ENCODE data around the gene RAB17. TPM values are rescaled to one million over a fixed set of nuclear protein-coding genes. Genes with fewer than 3 reads are reported as not detected.

RAB17 gene
- total and polyA plus RNA-seq, 2 experiments from 2014 or later, result 58.3 to 99.1 TPM

GRCh38 chr2:237591141-237591881 lies 777 bp upstream of the RAB17 start:
- no peaks in the 10 kb centered on the region for H3K9me3 ChIP-seq (ENCODE audit: low read depth)
- DNase-seq (ENCODE audit: low spot score), result peak; percentile 78
- H3K27ac ChIP-seq, result peak overlapping the region; percentile 94
- peaks cover 39% of the 10 kb centered on the region for H3K4me1 ChIP-seq (ENCODE audit: insufficient read depth)
- H3K4me3 ChIP-seq, result no peak overlapping the region
- H4K20me1 ChIP-seq (ENCODE audit: insufficient read depth, poor library complexity, severe bottlenecking), result no peaks in the 10 kb centered on the region
- peak overlapping the region; percentile 72 for H3K4me2 ChIP-seq
- H3K9me2 ChIP-seq (replicated peaks; ENCODE audit: insufficient read depth), result no peaks in the 10 kb centered on the region
- no peaks in the 10 kb centered on the region for H3K27me3 ChIP-seq
- TF ChIP-seq EZH2phosphoT487 (IDR thresholded peaks at IDR 0.05; ENCODE audit: low read depth, severe bottlenecking, unreplicated experiment) (no peak), EZH2 (IDR thresholded peaks at IDR 0.05; ENCODE audit: borderline replicate concordance) (no peak), CTCF (IDR thresholded peaks at IDR 0.05; ENCODE audit: poor library complexity) (no peak)
- peak overlapping the region; percentile 9 for H2AFZ ChIP-seq
- H3K79me2 ChIP-seq, result peaks cover 33% of the 10 kb centered on the region
- H3K36me3 ChIP-seq (replicated peaks; ENCODE audit: insufficient read depth, low read depth), result no peaks in the 10 kb centered on the region
- WGBS (ENCODE audit: low lambda C conversion rate, missing lambda C conversion rate), result 63% methylated on average over 19 of the region's 19 CpGs

- H3K4me3 ChIP-seq, result no peak overlapping the region
These were observed 2.4 kb downstream of the RAB17 start for GRCh38 chr2:237588044-237588696.

GRCh38 chr2:237585590-237586221 lies 4.8 kb downstream of the RAB17 start:
- DNase-seq (ENCODE audit: low spot score), result no peak
- H3K4me3 ChIP-seq, result no peak overlapping the region
- no peak overlapping the region for H3K4me2 ChIP-seq
- no peak overlapping the region for H2AFZ ChIP-seq
- no peaks in the 10 kb centered on the region for H3K9me2 ChIP-seq (replicated peaks; ENCODE audit: insufficient read depth)
- H4K20me1 ChIP-seq (ENCODE audit: insufficient read depth, poor library complexity, severe bottlenecking), result no peaks in the 10 kb centered on the region
- H3K79me2 ChIP-seq, result peaks cover 43% of the 10 kb centered on the region
- H3K9me3 ChIP-seq (ENCODE audit: low read depth), result no peaks in the 10 kb centered on the region
- H3K27ac ChIP-seq, result no peak overlapping the region
- TF ChIP-seq EZH2phosphoT487 (IDR thresholded peaks at IDR 0.05; ENCODE audit: low read depth, severe bottlenecking, unreplicated experiment) (no peak), CTCF (IDR thresholded peaks at IDR 0.05; ENCODE audit: poor library complexity) (no peak), EZH2 (IDR thresholded peaks at IDR 0.05; ENCODE audit: borderline replicate concordance) (no peak)
- no peaks in the 10 kb centered on the region for H3K36me3 ChIP-seq (replicated peaks; ENCODE audit: insufficient read depth, low read depth)
- no peaks in the 10 kb centered on the region for H3K27me3 ChIP-seq
- 88% methylated on average over 15 of the region's 15 CpGs for WGBS (ENCODE audit: low lambda C conversion rate, missing lambda C conversion rate)
- peaks cover 5% of the 10 kb centered on the region for H3K4me1 ChIP-seq (ENCODE audit: insufficient read depth)

More at GRCh38 chr2:237588044-237588696, 2.4 kb downstream of the RAB17 start:
- Histone ChIP-seq H3K9me3 (ENCODE audit: low read depth) (no peaks in the 10 kb centered on the region), H3K27ac (peak overlapping the region; percentile 94), H3K27me3 (no peaks in the 10 kb centered on the region), H2AFZ (no peak overlapping the region), H3K36me3 (replicated peaks; ENCODE audit: insufficient read depth, low read depth) (no peaks in the 10 kb centered on the region), H3K4me1 (ENCODE audit: insufficient read depth) (peaks cover 15% of the 10 kb centered on the region), H3K9me2 (replicated peaks; ENCODE audit: insufficient read depth) (no peaks in the 10 kb centered on the region), H4K20me1 (ENCODE audit: insufficient read depth, poor library complexity, severe bottlenecking) (no peaks in the 10 kb centered on the region), H3K4me2 (peak overlapping the region; percentile 72), H3K79me2 (peaks cover 43% of the 10 kb centered on the region)
- DNase-seq (ENCODE audit: low spot score), result no peak
- no peak for TF ChIP-seq EZH2phosphoT487 (IDR thresholded peaks at IDR 0.05; ENCODE audit: low read depth, severe bottlenecking, unreplicated experiment)
- TF ChIP-seq CTCF (IDR thresholded peaks at IDR 0.05; ENCODE audit: poor library complexity), result no peak
- 85% methylated on average over 9 of the region's 9 CpGs for WGBS (ENCODE audit: low lambda C conversion rate, missing lambda C conversion rate)

Measured in hepatocyte (in vitro differentiated cells).